LHCN-M2 (cell line): Measurements from ENCODE around the gene MBD3L2. TPM values are rescaled to one million over a fixed set of nuclear protein-coding genes. Genes with fewer than 3 reads are reported as not detected.

ENCODE experiments used
- total RNA-seq: library from RNA; depleted of rRNA; stranded (reverse); fragments of >200 nt; gene quantifications from 2 replicates; pipeline ENCODE4 v1.2.3, GENCODE V29; 2014; rRNA removed

MBD3L2 gene
- total RNA-seq, 1 experiment from 2014 or later = not detected

Other genes starting within 250 kb of the MBD3L2 start
- gene ADGRE1, start 161.7 kb upstream of the MBD3L2 start, total RNA-seq = not detected in 2 replicates
- not detected in 2 replicates for gene MBD3L2B, start 27.9 kb upstream of the MBD3L2 start, total RNA-seq
- not detected in 2 replicates for gene MBD3L5, start 18.7 kb upstream of the MBD3L2 start, total RNA-seq
- gene MBD3L4, start 9.1 kb upstream of the MBD3L2 start, total RNA-seq = not detected in 2 replicates
- not detected in 2 replicates for gene MBD3L3, start 9.4 kb downstream of the MBD3L2 start, total RNA-seq
- 8.1 and 9.5 TPM in 2 replicates for gene ZNF557, start 20.4 kb downstream of the MBD3L2 start, total RNA-seq
- gene INSR, start 245.1 kb downstream of the MBD3L2 start, total RNA-seq = 4.9 and 7.4 TPM in 2 replicates